SK-N-SH treated with all-trans-retinoic acid at 6 μM for 48 hours (cell line): ENCODE results near the gene EDARADD.

Experiments
- ATAC-seq: fragments of 200-7000 bp; cut with Tn5 transposase; 3 replicates; pipeline ENCODE4 v1.9.1; 2020; ENCODE audit warnings: mild to moderate bottlenecking, moderate library complexity
- ARNTL ChIP-seq: fragments of 450-650 bp; formaldehyde crosslinking; IDR thresholded peaks from 2 replicates; pipeline ENCODE4 v1.5.0; 2020; ENCODE audit warnings: low read depth, mild to moderate bottlenecking, moderate library complexity, borderline replicate concordance
- BACH2 ChIP-seq: fragments of 250-450 bp; sonication (Bioruptor Pico); IDR thresholded peaks from 2 replicates; pipeline ENCODE4 v1.9.0; 2021; ENCODE audit warnings: mild to moderate bottlenecking, borderline replicate concordance
- CSDC2 ChIP-seq: fragments of 250-450 bp; sonication (Bioruptor Pico); IDR thresholded peaks from 2 replicates; pipeline ENCODE4 v1.5.0; 2020; ENCODE audit warnings: mild to moderate bottlenecking, moderate library complexity
- CSRNP3 ChIP-seq: fragments of 250-450 bp; sonication (Bioruptor Pico); IDR thresholded peaks from 2 replicates; pipeline ENCODE4 v1.5.1; 2021; ENCODE audit warnings: mild to moderate bottlenecking, moderate library complexity
- ESRRG ChIP-seq: fragments of 250-450 bp; sonication (Bioruptor Pico); IDR thresholded peaks from 2 replicates; pipeline ENCODE4 v1.6.1; 2021; ENCODE audit warnings: mild to moderate bottlenecking
- GLIS3 ChIP-seq: fragments of 250-450 bp; sonication (Bioruptor Pico); IDR thresholded peaks from 2 replicates; pipeline ENCODE4 v1.5.0; 2020; ENCODE audit warnings: mild to moderate bottlenecking, moderate library complexity
- ISL1 ChIP-seq: fragments of 250-450 bp; sonication (Bioruptor Pico); IDR thresholded peaks from 2 replicates; pipeline ENCODE4 v2.1.2; 2022; ENCODE audit warnings: mild to moderate bottlenecking, moderate library complexity
- OSR1 ChIP-seq: fragments of 250-450 bp; sonication (Bioruptor Pico); IDR thresholded peaks from 2 replicates; pipeline ENCODE4 v1.8.0; 2022; ENCODE audit warnings: moderate library complexity, mild to moderate bottlenecking, inconsistent platforms
- POU6F1 ChIP-seq: fragments of 250-450 bp; sonication (Bioruptor Pico); IDR thresholded peaks from 2 replicates; pipeline ENCODE4 v1.8.0; 2021; ENCODE audit warnings: low read depth, mild to moderate bottlenecking, moderate library complexity, borderline replicate concordance
- PPARA ChIP-seq: fragments of 250-450 bp; sonication (Bioruptor Pico); IDR thresholded peaks from 2 replicates; pipeline ENCODE4 v1.5.0; 2020; ENCODE audit warnings: mild to moderate bottlenecking, borderline replicate concordance
- RARB ChIP-seq: fragments of 250-450 bp; sonication (Bioruptor Pico); IDR thresholded peaks from 2 replicates; pipeline ENCODE4 v1.8.0; 2021; ENCODE audit warnings: mild to moderate bottlenecking, moderate library complexity
- SNAI2 ChIP-seq: fragments of 250-450 bp; sonication (Bioruptor Pico); IDR thresholded peaks from 2 replicates; pipeline ENCODE4 v1.5.0; 2020; ENCODE audit warnings: mild to moderate bottlenecking, moderate library complexity
- TCF4 ChIP-seq: fragments of 250-450 bp; sonication (Bioruptor Pico); IDR thresholded peaks from 2 replicates; pipeline ENCODE4 v1.8.0; 2021; ENCODE audit warnings: mild to moderate bottlenecking, moderate library complexity, borderline replicate concordance
- TOX ChIP-seq: fragments of 250-450 bp; sonication (Bioruptor Pico); IDR thresholded peaks from 2 replicates; pipeline ENCODE4 v1.8.0; 2021; ENCODE audit warnings: mild to moderate bottlenecking, moderate library complexity, borderline replicate concordance
- TSHZ2 ChIP-seq: fragments of 250-450 bp; sonication (Bioruptor Pico); IDR thresholded peaks from 2 replicates; pipeline ENCODE4 v1.5.0; 2020; ENCODE audit warnings: mild to moderate bottlenecking, moderate library complexity
- ZC3H10 ChIP-seq: fragments of 250-450 bp; sonication (Bioruptor Pico); IDR thresholded peaks from 2 replicates; pipeline ENCODE4 v1.5.1; 2021; ENCODE audit warnings: mild to moderate bottlenecking, moderate library complexity
- ZFP3 ChIP-seq: fragments of 250-450 bp; sonication (Bioruptor Pico); IDR thresholded peaks from 2 replicates; pipeline ENCODE4 v1.5.0; 2020; ENCODE audit warnings: mild to moderate bottlenecking, moderate library complexity
- ZFP30 ChIP-seq: fragments of 450-650 bp; formaldehyde crosslinking; IDR thresholded peaks from 2 replicates; pipeline ENCODE4 v1.5.0; 2022; ENCODE audit warnings: mild to moderate bottlenecking, moderate library complexity
- ZNF565 ChIP-seq: fragments of 450-650 bp; formaldehyde crosslinking; conservative IDR thresholded peaks from 2 replicates; pipeline ENCODE4 v1.5.0; 2020; ENCODE audit warnings: low read depth, mild to moderate bottlenecking, moderate library complexity
- ZNF8 ChIP-seq: fragments of 450-650 bp; formaldehyde crosslinking; IDR thresholded peaks from 2 replicates; pipeline ENCODE4 v1.5.0; 2020; ENCODE audit warnings: mild to moderate bottlenecking, moderate library complexity
- TF ChIP-seq, protein P1 (sequence below): fragments of 250-450 bp; sonication (Bioruptor Pico); IDR thresholded peaks from 2 replicates; pipeline ENCODE4 v1.8.0; 2020; ENCODE audit warnings: mild to moderate bottlenecking, moderate library complexity, borderline replicate concordance
- TF ChIP-seq, protein P2 (sequence below): fragments of 250-450 bp; sonication (Bioruptor Pico); IDR thresholded peaks from 2 replicates; pipeline ENCODE4 v1.5.1; 2020; ENCODE audit warnings: low read depth, mild to moderate bottlenecking, moderate library complexity

EDARADD gene

GRCh38 chr1:236526079-236526478 is 132.0 kb downstream of the EDARADD start:
- no peak for ATAC-seq
- TF ChIP-seq GLIS3 (CRISPR knock-in tag) = no peak
- no peak for TF ChIP-seq SNAI2 (CRISPR knock-in tag)
- TF ChIP-seq PPARA = no peak
- TF ChIP-seq TCF4 (CRISPR knock-in tag) = no peak
- no peak for TF ChIP-seq TSHZ2 (CRISPR knock-in tag)
- TF ChIP-seq ESRRG (CRISPR knock-in tag) = no peak
- TF ChIP-seq TOX (CRISPR knock-in tag) = no peak
- TF ChIP-seq ZFP3 = no peak
- TF ChIP-seq ZC3H10 (CRISPR knock-in tag) = no peak
- no peak for TF ChIP-seq CSDC2 (CRISPR knock-in tag)
- TF ChIP-seq, protein P1, sequence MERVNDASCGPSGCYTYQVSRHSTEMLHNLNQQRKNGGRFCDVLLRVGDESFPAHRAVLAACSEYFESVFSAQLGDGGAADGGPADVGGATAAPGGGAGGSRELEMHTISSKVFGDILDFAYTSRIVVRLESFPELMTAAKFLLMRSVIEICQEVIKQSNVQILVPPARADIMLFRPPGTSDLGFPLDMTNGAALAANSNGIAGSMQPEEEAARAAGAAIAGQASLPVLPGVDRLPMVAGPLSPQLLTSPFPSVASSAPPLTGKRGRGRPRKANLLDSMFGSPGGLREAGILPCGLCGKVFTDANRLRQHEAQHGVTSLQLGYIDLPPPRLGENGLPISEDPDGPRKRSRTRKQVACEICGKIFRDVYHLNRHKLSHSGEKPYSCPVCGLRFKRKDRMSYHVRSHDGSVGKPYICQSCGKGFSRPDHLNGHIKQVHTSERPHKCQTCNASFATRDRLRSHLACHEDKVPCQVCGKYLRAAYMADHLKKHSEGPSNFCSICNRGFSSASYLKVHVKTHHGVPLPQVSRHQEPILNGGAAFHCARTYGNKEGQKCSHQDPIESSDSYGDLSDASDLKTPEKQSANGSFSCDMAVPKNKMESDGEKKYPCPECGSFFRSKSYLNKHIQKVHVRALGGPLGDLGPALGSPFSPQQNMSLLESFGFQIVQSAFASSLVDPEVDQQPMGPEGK = no peak
- no peak for TF ChIP-seq ARNTL (CRISPR knock-in tag)
- no peak for TF ChIP-seq ZNF565 (CRISPR knock-in tag)
- TF ChIP-seq CSRNP3 (CRISPR knock-in tag) = no peak
- no peak for TF ChIP-seq POU6F1 (CRISPR knock-in tag)

GRCh38 chr1:236530286-236530685 is 136.2 kb downstream of the EDARADD start:
- TF ChIP-seq ZFP3 (no peak), SNAI2 (CRISPR knock-in tag) (no peak), RARB (CRISPR knock-in tag) (no peak), ZNF8 (CRISPR knock-in tag) (no peak), BACH2 (CRISPR knock-in tag) (no peak), ESRRG (CRISPR knock-in tag) (no peak), ZC3H10 (CRISPR knock-in tag) (no peak), POU6F1 (CRISPR knock-in tag) (no peak), TCF4 (CRISPR knock-in tag) (no peak), ARNTL (CRISPR knock-in tag) (no peak), ISL1 (CRISPR knock-in tag) (no peak), CSRNP3 (CRISPR knock-in tag) (no peak), ZFP30 (no peak), ZNF565 (CRISPR knock-in tag) (no peak), TSHZ2 (CRISPR knock-in tag) (no peak), OSR1 (CRISPR knock-in tag) (no peak)
- TF ChIP-seq, protein P1 = no peak
- TF ChIP-seq, protein P2, sequence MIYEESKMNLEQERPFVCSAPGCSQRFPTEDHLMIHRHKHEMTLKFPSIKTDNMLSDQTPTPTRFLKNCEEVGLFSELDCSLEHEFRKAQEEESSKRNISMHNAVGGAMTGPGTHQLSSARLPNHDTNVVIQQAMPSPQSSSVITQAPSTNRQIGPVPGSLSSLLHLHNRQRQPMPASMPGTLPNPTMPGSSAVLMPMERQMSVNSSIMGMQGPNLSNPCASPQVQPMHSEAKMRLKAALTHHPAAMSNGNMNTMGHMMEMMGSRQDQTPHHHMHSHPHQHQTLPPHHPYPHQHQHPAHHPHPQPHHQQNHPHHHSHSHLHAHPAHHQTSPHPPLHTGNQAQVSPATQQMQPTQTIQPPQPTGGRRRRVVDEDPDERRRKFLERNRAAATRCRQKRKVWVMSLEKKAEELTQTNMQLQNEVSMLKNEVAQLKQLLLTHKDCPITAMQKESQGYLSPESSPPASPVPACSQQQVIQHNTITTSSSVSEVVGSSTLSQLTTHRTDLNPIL (CRISPR knock-in tag) = no peak
- no peak for ATAC-seq
